Upper lobe of left lung (tissue), 6 donors: ENCODE measurements around the gene SDK2. TPM values are rescaled to one million over a fixed set of nuclear protein-coding genes. Genes with fewer than 3 reads are reported as not detected.

Source experiments
- ATAC-seq, 2 donors: fragments of 200-7000 bp; cut with Tn5 transposase; one replicate each; pipeline ENCODE4 v1.9.1; 2022; ENCODE audit warnings: mild to moderate bottlenecking in 2 of 2, moderate library complexity in 2 of 2; ENCODE audit not compliant: low FRiP score in 2 of 2
- DNase-seq, 2 donors: peaks; one replicate each; pipeline ENCODE4 v3.0.0-alpha.2; 2019 to 2020
- H3K27ac ChIP-seq, 4 donors: fragments of 200-600 bp; sonication (generic); one replicate each; pipeline ENCODE4 v1.5.1; 2016 to 2019
- H3K27me3 ChIP-seq, 4 donors: fragments of 200-600 bp; sonication (generic); one replicate each; pipeline ENCODE4 v1.5.1; 2017 to 2019
- H3K36me3 ChIP-seq, 4 donors: fragments of 200-600 bp; sonication (generic); one replicate each; pipeline ENCODE4 v1.5.1; 2016 to 2019
- H3K4me1 ChIP-seq, 4 donors: fragments of 200-600 bp; sonication (generic); one replicate each; pipeline ENCODE4 v1.5.1; 2018 to 2019
- H3K4me3 ChIP-seq, 4 donors: fragments of 200-600 bp; sonication (generic); one replicate each; pipeline ENCODE4 v1.5.1; 2017 to 2019; ENCODE audit warnings: mild to moderate bottlenecking in 2 of 4, moderate library complexity in 1 of 4
- H3K9me3 ChIP-seq, 4 donors: fragments of 200-600 bp; sonication (generic); one replicate each; pipeline ENCODE4 v1.5.1; 2018 to 2019
- EP300 ChIP-seq, 4 donors: sonication (generic); formaldehyde crosslinking; IDR thresholded peaks; one replicate each; pipeline ENCODE4 v1.5.1; 2017; ENCODE audit warnings: antibody characterized with exemption in 4 of 4, control low read depth in 2 of 4
- POLR2A ChIP-seq, 4 donors: fragments of 450-650 bp; IDR thresholded peaks; one replicate each; pipeline ENCODE4 v1.5.1; 2016 to 2017; ENCODE audit warnings: antibody characterized with exemption in 4 of 4, mild to moderate bottlenecking in 2 of 4
- POLR2AphosphoS5 ChIP-seq, 2 donors: sonication (generic); formaldehyde crosslinking; IDR thresholded peaks; one replicate each; pipeline ENCODE4 v1.5.1; 2017; ENCODE audit warnings: antibody characterized with exemption in 2 of 2
- WGBS, 2 donors: methylation state at CpG; one replicate each; pipeline ENCODE4 v1.1.5; 2017 to 2018; 5-methylcytosine and 5-hydroxymethylcytosine counted together
- total RNA-seq, 6 donors: library from RNA; depleted of rRNA in 4 of 6; stranded (reverse); fragments of >200 nt in 4 of 6; gene quantifications; one replicate each; pipeline versions ENCODE4 v1.1.0 to v1.2.1, GENCODE V29; 2016 to 2021
- TF ChIP-seq, protein P1 (sequence below), 6 experiments: fragments of 450-650 bp in 4 of 6; fragments of 200-600 bp in 2 of 6; sonication (generic) in 2 of 6; IDR thresholded peaks; one replicate each; pipeline ENCODE4 v1.5.1; 2016 to 2019; ENCODE audit warnings: antibody characterized with exemption in 6 of 6
- donor health status: DM: no; HTN: no; CAD: no; lungs with moderate emphysema.
- donor health status: DM: no; HTN: yes; CAD: no; lungs with severe emphysema.

The SDK2 gene
- total RNA-seq, 6 donors from 2014 or later, result 1.2 to 7.3 (median 2.9) TPM

DNA sequence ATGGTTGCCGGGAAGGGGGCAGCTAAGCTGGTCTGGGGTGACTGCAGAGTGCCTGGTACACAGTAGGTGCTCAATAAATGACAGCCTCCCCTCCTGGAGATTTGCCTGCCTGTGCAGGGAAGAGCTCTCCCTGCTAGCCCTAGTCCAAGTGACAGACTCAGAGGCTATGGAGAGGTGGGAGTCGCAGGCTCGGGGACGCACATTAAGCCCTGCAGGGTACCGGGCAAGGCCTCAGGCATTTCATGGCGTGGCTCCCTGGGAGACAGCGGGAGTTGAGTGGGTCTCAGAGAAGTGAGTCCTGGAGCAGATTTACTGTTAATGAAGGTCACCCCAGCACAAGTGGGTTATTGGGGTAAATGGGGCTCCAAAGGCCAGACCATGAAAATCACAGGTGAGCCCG is 200.2 kb downstream of the SDK2 start:
- TF ChIP-seq, protein P1, sequence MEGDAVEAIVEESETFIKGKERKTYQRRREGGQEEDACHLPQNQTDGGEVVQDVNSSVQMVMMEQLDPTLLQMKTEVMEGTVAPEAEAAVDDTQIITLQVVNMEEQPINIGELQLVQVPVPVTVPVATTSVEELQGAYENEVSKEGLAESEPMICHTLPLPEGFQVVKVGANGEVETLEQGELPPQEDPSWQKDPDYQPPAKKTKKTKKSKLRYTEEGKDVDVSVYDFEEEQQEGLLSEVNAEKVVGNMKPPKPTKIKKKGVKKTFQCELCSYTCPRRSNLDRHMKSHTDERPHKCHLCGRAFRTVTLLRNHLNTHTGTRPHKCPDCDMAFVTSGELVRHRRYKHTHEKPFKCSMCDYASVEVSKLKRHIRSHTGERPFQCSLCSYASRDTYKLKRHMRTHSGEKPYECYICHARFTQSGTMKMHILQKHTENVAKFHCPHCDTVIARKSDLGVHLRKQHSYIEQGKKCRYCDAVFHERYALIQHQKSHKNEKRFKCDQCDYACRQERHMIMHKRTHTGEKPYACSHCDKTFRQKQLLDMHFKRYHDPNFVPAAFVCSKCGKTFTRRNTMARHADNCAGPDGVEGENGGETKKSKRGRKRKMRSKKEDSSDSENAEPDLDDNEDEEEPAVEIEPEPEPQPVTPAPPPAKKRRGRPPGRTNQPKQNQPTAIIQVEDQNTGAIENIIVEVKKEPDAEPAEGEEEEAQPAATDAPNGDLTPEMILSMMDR (IDR thresholded peaks at IDR 0.05), result no peak
- TF ChIP-seq POLR2AphosphoS5 (IDR thresholded peaks at IDR 0.05) (no peak), EP300 (IDR thresholded peaks at IDR 0.05) (no peak), POLR2A (IDR thresholded peaks at IDR 0.05) (no peak)

DNA sequence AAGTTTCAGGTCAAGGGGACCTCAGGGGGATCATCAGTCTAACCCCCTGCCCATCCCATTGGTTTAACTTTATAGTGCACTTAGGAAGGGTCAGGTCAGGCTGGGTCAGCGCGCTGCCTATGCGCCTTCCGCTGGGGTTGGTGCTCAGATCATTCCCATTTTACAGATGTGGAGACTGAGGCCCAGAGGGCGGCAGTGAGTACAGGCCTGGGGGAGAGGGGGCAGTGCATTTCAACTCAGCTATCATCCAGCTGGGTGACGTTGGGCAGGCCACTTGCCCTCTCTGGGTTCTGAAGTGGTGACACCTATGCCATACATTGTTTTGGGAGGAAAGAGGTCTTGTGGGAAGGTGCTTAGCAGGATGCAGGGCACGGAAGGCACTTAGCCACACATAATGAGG is 204.6 kb downstream of the SDK2 start:
- H3K27ac ChIP-seq, result no peak overlapping the region
- no peaks in the 10 kb centered on the region for H3K4me1 ChIP-seq
- TF ChIP-seq EP300 (IDR thresholded peaks at IDR 0.05), result no peak
- TF ChIP-seq, protein P1 (IDR thresholded peaks at IDR 0.05), result no peak
- no peak for TF ChIP-seq POLR2AphosphoS5 (IDR thresholded peaks at IDR 0.05)
- no peak for TF ChIP-seq POLR2A (IDR thresholded peaks at IDR 0.05)
- H3K4me3 ChIP-seq, result no peak overlapping the region
- WGBS, 2 donors, result 88 to 89% methylated on average over 4 to 7 of the region's 7 CpGs
- H3K27me3 ChIP-seq, result no peaks in the 10 kb centered on the region
- H3K9me3 ChIP-seq, result no peaks in the 10 kb centered on the region
- H3K36me3 ChIP-seq, result no peaks in the 10 kb centered on the region
- ATAC-seq, result no peak
- DNase-seq, result no peak

More for the DNA sequence above, 200.2 kb downstream of the SDK2 start:
- Histone ChIP-seq H3K27ac (no peak overlapping the region), H3K27me3 (no peaks in the 10 kb centered on the region), H3K4me3 (no peak overlapping the region), H3K36me3 (no peaks in the 10 kb centered on the region), H3K9me3 (no peaks in the 10 kb centered on the region), H3K4me1 (no peaks in the 10 kb centered on the region)
- no peak for DNase-seq
- 88 to 89% methylated on average over 7 to 8 of the region's 8 CpGs for WGBS, 2 donors
- ATAC-seq, result no peak

DNA sequence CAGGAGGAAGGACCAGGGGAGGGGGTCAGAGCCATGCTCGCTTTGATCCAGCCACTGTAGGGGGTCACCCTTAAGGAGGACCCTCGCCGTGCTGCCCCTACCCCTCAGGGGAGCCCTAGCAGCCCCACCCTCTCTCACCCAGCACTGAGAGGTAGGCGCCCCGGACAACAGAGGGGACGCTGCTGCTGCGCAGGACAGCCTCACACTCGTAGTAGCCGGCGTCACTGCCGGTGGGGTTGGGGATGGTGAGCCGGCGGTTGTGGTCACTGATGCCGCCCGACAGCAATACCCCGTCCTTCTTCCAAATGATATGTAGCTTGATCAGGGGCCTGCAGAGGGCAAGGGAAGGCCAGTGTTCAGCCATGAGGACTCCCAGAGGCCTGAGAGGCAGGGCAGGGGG is 206.4 kb downstream of the SDK2 start:
- DNase-seq, result peak in 1 of 2 donors; percentile 54
- Histone ChIP-seq H3K36me3 (no peaks in the 10 kb centered on the region), H3K4me1 (no peaks in the 10 kb centered on the region), H3K27me3 (no peaks in the 10 kb centered on the region), H3K4me3 (no peak overlapping the region), H3K9me3 (no peaks in the 10 kb centered on the region), H3K27ac (no peak overlapping the region)
- ATAC-seq, result peak in 1 of 2 donors; percentile 13
- TF ChIP-seq POLR2A (IDR thresholded peaks at IDR 0.05), result no peak
- WGBS, 2 donors, result 81 to 92% methylated on average over 11 to 16 of the region's 16 CpGs

DNA sequence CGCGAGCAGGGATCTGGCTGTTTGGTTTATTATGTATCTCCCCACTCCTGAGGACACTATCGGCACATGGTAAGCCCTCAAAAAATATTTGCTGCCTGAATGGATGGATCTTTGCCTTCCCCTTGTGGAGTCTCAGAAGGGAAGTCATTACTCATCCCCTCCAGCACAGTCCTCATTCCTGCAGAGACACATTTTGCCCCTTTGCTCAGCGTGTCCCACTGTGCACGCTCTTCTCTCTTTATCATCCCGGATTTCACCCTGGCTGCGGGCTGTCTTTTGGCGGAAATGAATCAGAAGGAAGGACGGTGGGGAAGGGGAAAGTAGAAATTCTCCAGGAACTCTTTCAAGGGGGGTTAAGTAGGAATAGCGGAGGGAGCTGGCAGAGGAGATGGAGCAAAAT is 207.3 kb downstream of the SDK2 start:
- WGBS, 2 donors, result 60 to 65% methylated on average over 10 of the region's 10 CpGs
- H3K4me3 ChIP-seq, result no peak overlapping the region
- TF ChIP-seq POLR2A (IDR thresholded peaks at IDR 0.05), result no peak
- no peak for TF ChIP-seq EP300 (IDR thresholded peaks at IDR 0.05)
- TF ChIP-seq, protein P1 (IDR thresholded peaks at IDR 0.05), result no peak
- TF ChIP-seq POLR2AphosphoS5 (IDR thresholded peaks at IDR 0.05), result no peak
- no peaks in the 10 kb centered on the region for H3K9me3 ChIP-seq
- no peak overlapping the region for H3K27ac ChIP-seq
- no peaks in the 10 kb centered on the region for H3K4me1 ChIP-seq
- no peaks in the 10 kb centered on the region for H3K27me3 ChIP-seq
- H3K36me3 ChIP-seq, result no peaks in the 10 kb centered on the region
- no peak for DNase-seq
- ATAC-seq, result no peak

DNA sequence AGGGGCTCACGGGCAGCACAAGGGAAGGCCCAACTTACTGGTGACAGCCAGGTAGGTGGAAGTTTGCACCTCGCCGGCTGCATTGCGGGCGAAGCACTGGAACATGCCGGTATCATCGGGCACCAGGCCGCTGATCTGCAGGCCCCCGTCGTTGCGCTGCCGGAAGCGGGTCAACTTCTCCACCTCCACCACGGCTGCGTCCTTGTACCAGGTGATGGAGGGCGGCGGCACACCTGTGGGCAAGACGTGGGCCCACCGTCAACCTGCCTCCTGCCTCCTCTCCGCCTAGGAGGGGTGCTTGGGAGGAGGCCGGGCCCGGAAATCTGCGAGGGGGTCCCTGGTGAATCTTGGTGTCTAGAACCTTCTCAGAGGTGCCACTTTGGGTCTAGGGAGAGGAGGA is 208.8 kb downstream of the SDK2 start:
- no peak overlapping the region for H3K4me3 ChIP-seq
- WGBS, 2 donors, result 91 to 93% methylated on average over 20 to 23 of the region's 23 CpGs
- no peaks in the 10 kb centered on the region for H3K36me3 ChIP-seq
- H3K27me3 ChIP-seq, result no peaks in the 10 kb centered on the region
- ATAC-seq (no peak), DNase-seq (peak in 1 of 2 donors; percentile 70)
- TF ChIP-seq POLR2A (IDR thresholded peaks at IDR 0.05) (no peak), POLR2AphosphoS5 (IDR thresholded peaks at IDR 0.05) (no peak), EP300 (IDR thresholded peaks at IDR 0.05) (no peak)
- TF ChIP-seq, protein P1 (IDR thresholded peaks at IDR 0.05), result no peak
- H3K9me3 ChIP-seq, result no peaks in the 10 kb centered on the region
- H3K27ac ChIP-seq, result no peak overlapping the region
- H3K4me1 ChIP-seq, result peaks cover 0 to 4% (median under 1%) of the 10 kb centered on the region in 4 donors
